Bladder microvascular endothelial cell (primary cell): ENCODE measurements around the gene ST8SIA5. TPM values are rescaled to one million over a fixed set of nuclear protein-coding genes. Genes with fewer than 3 reads are reported as not detected.

Source experiments
- total RNA-seq: library from RNA; depleted of rRNA; stranded (reverse); fragments of >200 nt; gene quantifications from 2 replicates; pipeline ENCODE4 v1.2.3, GENCODE V29; 2014

The ST8SIA5 gene, protein sequence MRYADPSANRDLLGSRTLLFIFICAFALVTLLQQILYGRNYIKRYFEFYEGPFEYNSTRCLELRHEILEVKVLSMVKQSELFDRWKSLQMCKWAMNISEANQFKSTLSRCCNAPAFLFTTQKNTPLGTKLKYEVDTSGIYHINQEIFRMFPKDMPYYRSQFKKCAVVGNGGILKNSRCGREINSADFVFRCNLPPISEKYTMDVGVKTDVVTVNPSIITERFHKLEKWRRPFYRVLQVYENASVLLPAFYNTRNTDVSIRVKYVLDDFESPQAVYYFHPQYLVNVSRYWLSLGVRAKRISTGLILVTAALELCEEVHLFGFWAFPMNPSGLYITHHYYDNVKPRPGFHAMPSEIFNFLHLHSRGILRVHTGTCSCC
- 0.06 TPM in 1 of 2 replicates, not detected in the other for total RNA-seq

DNA sequence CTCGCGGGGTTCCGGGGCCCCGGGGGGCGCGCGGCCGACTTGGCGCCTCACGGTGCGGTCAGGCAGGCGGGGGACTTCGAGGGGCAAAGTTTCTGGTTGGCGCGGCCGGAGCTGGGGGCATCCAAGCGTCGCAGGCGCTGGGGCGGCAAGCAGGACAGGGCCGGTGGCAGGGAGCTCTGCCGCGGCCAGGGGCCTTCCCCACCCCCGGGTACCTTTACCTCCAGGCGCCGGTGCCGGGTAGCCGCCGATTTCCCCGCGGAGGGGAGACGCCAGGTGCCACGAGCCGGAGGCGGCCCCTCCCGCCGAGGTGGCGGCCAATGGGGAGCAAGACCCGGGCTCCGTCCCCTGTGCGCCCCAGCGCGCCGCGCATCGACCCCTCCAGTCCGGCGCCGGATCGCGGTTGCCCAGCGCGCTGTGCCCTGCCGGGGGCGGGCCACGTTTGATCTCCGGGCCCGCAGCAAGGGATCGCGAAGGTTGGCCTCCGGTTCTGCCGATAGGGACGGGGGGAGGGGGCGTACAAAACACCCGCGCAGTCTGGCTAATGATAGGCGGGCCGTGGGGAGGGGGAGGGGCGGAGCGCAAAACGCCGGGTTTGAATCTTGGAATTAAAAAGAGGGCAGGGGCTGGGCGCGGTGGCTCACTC is at the start of gene ST8SIA5:
ST8SIA5 (minus strand) TSS at position 495 of the 643 bp plus-strand sequence. CDS start 545 bp downstream, outside the sequence.

DNA sequence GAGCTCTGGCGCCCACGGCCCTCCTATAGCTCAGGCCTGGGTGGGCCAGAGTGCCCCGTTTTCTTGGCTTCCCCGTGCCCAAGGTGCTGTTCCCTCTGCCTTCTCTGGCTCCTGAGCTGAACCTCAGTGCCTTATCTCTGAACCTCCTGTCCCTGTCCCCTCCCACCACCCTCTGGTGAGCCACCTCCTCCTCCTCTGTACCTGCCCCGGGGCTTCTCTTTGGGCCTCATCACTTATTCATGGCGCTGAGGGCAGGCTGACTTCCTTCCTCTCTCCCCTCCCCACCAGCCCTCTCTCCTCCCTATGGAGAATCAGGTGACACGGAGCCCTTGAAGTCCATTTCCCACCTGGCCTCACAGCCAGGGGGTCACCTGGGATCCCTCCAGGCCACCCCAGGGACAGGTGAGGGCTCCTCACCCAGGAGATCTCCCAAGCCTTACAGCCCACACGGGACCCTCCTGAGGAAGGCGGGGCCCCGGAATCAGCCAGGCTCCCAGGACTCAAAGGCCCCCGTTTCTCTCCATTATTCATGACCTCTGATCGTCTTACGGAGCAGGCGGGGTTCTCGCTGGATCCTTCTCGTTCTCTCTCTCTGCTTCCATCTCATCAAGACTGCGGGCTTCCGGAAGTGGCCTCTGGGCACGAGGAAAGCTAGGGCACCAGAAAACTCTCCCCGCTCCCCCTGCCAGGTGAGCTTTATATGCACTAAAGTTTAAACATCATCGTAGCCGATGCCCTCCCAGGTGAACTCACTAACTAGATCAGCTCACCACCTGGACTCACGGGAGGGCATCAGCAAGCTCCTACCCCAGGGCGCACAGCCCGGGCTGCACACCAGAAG is 99.5 kb downstream of the ST8SIA5 start, which contains the start of gene LOXHD1:
LOXHD1 (minus strand) TSS at position 106 of the 841 bp plus-strand sequence. CDS start 187 bp downstream, outside the sequence.

Other genes with a start within 250 kb of the ST8SIA5 start
- 0.06 and 0.16 TPM in 2 replicates for gene LOXHD1, start 99.8 kb downstream of the ST8SIA5 start, total RNA-seq
- 8.9 and 20.8 TPM in 2 replicates for gene PIAS2, start 160.5 kb upstream of the ST8SIA5 start, total RNA-seq
- 0.76 and 1.5 TPM in 2 replicates for gene KATNAL2, start 160.5 kb upstream of the ST8SIA5 start, total RNA-seq